HG03432 (cell line): Measurements from ENCODE around the gene OTUD5.

Experiments
- ATAC-seq: cut with Tn5 transposase; IDR thresholded peaks from one replicate; pipeline ENCODE4 v1.9.1; 2021; ENCODE audit warnings: mild to moderate bottlenecking, moderate library complexity; ENCODE audit not compliant: unreplicated experiment

Gene OTUD5

DNA sequence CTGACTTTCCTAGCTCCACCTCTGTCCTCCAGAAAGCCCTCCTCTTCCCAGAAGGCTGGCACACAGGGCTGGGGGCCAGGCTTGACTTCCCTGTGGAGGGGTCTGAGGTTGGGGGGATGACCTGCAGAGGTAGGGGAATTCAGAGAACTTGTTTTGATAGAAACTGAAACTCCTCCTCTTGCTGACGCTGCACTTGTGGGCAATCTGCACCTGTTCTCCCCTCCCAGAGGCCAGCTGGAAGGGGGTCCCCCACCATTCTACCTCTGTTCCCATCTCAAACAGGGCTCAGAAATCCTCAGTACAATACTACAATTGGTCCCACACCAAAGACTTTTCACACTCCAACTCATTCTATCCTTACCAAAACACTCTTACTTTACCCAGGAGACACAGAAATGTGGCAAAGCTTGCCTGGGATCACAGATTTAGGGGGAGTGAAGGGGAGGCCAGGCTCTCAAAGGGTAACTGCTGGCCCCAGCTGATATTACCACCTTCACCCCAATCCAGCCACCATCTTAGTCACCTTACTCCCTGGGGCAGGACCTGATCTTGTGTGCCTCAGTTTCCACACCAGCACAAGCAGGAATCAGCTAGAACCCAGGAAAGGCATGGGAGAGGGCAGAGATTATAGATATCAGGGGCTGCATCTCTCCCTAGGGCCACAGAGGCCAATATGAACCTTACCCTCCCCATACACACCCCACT, 18.5 kb downstream of the OTUD5 start:
- ATAC-seq, result peak; percentile 56

DNA sequence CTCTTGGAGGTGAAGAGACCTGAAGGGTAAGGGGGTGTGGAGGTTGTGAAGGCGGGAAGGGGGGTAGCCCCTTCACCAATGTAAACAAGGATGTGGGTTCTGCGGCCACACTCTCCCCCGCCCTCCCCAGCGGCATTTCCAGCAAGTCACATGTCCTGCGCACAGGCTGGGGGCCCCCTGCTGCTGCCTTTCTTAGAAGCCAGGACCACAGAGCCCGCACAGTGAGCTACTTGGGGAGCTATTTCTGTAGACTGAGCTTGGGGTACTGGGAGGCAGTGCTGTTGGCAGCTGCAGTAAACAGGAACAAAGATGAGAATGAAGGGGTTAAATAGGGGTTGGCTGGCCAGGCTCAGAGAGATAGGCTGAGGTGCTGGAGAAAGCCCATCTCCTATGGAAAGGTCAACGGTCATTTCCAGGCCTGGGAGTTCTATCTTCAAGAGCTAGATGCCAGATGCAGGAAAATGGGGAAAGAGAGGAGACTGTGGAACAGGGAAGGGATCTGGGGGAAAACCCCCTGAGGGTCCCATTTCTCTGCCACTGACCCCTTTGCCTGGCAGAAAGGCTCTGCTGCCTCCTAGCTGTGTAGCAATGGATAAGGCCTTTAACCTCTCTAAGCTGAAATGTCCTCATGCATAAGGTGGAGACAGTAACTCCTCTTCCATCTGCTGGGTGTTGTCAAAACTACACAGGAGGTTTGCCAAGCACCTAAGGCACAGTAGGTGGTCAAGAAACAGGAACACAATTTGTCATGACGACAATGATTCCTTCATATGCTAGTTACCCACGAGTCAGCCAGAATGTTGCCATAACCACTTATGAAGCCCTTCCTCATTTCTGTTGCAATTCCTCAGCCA, 20.1 kb downstream of the OTUD5 start:
- peak; percentile 67 for ATAC-seq

- peak; percentile 6 for ATAC-seq
Measured at GRCh38 chrX:48936429-48937053, 20.9 kb downstream of the OTUD5 start.

- ATAC-seq, result no peak
Measured at GRCh38 chrX:48935301-48935670, 22.1 kb downstream of the OTUD5 start.

- ATAC-seq, result no peak
Measured at GRCh38 chrX:48934581-48935300, 22.7 kb downstream of the OTUD5 start.

- ATAC-seq, result no peak
Measured at GRCh38 chrX:48933757-48934156, 23.6 kb downstream of the OTUD5 start.

- ATAC-seq, result no peak
Measured at GRCh38 chrX:48927736-48928382, 29.5 kb downstream of the OTUD5 start.

GRCh38 chrX:48927123-48927522, 30.3 kb downstream of the OTUD5 start:
- no peak for ATAC-seq

GRCh38 chrX:48924270-48924669, 33.1 kb downstream of the OTUD5 start:
- no peak for ATAC-seq

DNA sequence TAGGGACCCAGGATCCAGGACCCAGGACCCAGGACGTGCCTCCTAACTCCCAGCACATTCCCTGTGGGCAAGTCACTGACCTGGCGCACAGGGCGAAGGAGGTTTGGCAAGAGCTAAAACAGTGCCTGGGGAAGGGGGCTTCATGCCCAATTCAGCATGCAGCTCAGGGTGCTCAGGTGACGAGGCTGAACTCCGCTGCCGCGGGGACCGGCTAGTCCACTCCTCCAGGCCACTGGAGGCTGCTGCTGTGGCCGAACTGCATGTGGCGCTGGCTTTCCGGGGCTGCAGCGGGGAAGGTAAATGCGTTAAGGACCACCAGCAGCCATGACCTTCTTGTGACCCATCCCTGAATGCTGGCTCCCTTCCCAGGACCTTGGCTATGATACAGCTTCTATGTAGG, 33.6 kb downstream of the OTUD5 start:
- ATAC-seq, result no peak

- ATAC-seq, result no peak
Measured at GRCh38 chrX:48920718-48921104, 36.7 kb downstream of the OTUD5 start.

GRCh38 chrX:48919947-48920717, 37.3 kb downstream of the OTUD5 start:
- ATAC-seq, result no peak

DNA sequence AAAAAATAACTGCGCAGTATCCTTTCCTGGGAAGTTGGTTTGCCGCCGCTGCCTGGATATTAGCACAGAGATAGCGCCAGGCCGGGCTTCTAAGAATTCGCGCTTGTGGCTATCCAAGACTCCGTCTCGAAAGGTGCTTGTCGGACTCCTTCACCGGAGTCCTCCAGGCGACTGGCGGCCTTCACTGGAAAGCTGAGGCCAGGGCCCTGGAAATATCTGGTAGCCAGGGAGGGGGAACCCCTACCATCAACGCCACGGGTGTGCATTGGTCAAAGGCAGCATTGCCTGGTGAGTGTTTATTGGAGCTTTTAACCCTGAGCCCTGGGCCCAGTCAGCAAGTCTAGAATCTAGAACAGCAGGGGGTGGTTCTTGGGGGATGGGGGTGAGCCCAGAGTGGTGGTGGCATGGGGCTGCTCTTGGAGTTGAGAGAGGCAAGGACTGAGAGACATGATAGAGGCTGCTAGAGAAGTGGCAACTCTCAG, 38.0 kb downstream of the OTUD5 start:
- peak; percentile 22 for ATAC-seq

GRCh38 chrX:48918643-48919340, 38.6 kb downstream of the OTUD5 start, which contains the start of gene PIM2:
Gene PIM2, minus strand, starts transcription at chrX:48919024. Its CDS starts 190 bp downstream, at chrX:48918834.
- ATAC-seq, result peak; percentile 78

DNA sequence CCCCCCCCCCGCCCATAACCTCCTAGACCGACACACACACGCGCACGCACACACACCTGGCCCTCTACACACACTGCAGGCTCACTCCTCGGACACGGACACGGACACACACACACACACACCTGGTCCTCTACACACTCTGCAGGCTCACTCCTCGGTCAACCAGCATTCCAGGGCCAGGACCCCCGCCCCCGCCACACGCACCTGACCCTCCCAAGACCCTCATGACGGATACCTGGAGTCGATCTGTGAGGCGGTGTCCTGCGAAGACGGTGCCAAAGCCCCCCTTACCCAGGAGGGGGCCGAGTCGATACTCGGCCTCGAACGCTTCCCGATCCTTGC, 39.1 kb downstream of the OTUD5 start:
- ATAC-seq, result no peak

DNA sequence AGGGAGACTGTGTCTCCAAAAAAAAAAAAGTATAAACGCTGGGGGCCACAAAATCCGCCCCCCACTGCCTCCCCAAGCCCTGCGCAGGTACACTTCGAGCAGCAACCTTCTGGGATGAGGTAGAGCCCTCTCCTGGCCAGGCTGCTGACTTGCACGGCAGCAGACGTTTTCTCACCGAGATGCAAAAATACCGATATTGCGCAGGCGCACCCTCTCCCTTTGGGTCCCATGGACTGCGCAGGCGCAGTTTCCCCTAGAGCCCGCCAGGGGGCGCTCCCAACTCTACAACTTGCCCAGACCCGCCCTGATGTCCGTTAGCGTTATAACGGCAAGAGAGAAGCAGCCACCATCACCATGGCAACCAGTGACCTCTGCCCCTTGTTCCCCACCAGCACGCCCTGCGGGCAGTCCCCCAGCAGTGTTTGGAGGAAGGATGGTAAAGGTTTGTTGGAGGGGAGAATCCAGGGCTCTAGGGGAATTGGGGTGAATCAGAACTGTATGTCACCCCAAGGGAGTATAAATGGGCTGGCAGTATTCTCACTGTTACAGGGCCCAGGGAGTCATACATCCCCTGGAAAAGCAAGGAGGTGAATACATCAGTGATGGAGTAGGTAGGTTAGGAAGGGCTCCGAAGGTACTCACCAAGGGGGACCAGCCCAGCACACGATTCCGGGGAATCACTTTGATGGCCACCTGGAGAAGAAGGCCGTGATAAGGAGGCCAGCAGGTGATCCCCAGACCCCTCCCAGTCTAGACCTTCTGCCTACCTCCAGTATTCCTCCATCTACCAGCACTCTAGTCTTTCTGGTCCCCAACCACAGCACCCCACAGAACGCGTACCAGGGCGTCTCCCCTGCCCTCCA, 40.0 kb downstream of the OTUD5 start:
- ATAC-seq, result peak; percentile 57

DNA sequence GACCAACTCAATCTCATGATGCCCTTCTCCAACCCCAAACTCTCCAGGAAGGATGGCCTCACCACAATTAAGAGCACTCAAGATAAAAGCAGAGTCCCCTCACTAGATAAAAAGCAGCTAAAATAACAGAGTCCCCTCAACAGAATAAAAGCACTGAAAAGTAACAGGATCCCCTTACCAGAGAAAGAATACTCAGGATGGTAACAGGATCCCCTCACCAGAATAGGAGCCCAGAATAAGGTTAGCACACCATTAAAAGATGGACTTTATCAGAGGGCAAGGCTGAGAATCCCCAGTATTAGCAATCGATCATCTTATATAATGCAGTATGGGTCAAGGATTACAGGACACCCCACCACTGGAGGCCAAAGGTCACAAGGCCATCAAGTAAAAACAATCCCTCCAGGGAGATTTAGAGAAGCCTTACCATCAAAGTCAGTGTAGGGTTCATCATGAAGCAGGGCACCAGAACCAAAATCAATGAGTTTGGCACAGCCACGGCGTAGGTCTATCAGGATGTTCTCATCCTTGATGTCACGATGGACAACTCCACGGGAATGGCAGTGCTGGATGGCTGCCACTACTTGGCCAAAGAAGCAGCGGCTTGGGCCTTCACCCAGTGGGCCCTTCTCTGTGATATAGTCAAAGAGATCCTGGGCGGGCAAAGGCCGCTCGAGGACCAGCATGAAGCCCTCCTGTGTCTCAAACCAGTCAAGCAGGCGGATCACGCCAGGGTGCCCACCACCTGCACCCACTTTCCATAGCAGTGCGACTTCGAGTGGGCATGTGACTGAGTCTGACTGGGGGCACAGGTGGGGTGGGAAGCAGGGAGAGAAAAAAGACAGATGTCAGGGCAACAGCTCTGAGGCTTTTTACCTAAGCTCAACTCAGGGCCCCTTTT, 42.6 kb downstream of the OTUD5 start:
- no peak for ATAC-seq
